ENCODE data around the gene MPRIP. TPM values are rescaled to one million over a fixed set of nuclear protein-coding genes. Genes with fewer than 3 reads are reported as not detected.

MPRIP gene
- total and polyA plus RNA-seq, 2 experiments from 2014 or later: 91.7 to 202 TPM

GRCh38 chr17:17137731-17138585, 95.7 kb downstream of the MPRIP start:
- no peak for TF ChIP-seq CTCF (IDR thresholded peaks at IDR 0.05; ENCODE audit: poor library complexity)
- TF ChIP-seq EZH2 (IDR thresholded peaks at IDR 0.05; ENCODE audit: borderline replicate concordance): no peak
- TF ChIP-seq EZH2phosphoT487 (IDR thresholded peaks at IDR 0.05; ENCODE audit: low read depth, severe bottlenecking, unreplicated experiment): no peak
- 94% methylated on average over 27 of the region's 30 CpGs for WGBS (ENCODE audit: low lambda C conversion rate, missing lambda C conversion rate)
- no peak for DNase-seq (ENCODE audit: low spot score)
- no peak overlapping the region for H2AFZ ChIP-seq
- no peaks in the 10 kb centered on the region for H3K36me3 ChIP-seq (replicated peaks; ENCODE audit: insufficient read depth, low read depth)
- H3K27ac ChIP-seq: no peak overlapping the region
- no peaks in the 10 kb centered on the region for H3K27me3 ChIP-seq
- H3K4me2 ChIP-seq: no peak overlapping the region
- H3K79me2 ChIP-seq: no peaks in the 10 kb centered on the region
- H4K20me1 ChIP-seq (ENCODE audit: insufficient read depth, poor library complexity, severe bottlenecking): no peaks in the 10 kb centered on the region
- no peak overlapping the region for H3K4me3 ChIP-seq
- no peaks in the 10 kb centered on the region for H3K9me3 ChIP-seq (ENCODE audit: low read depth)
- no peaks in the 10 kb centered on the region for H3K9me2 ChIP-seq (replicated peaks; ENCODE audit: insufficient read depth)
- no peaks in the 10 kb centered on the region for H3K4me1 ChIP-seq (ENCODE audit: insufficient read depth)

GRCh38 chr17:17139972-17140589, 97.8 kb downstream of the MPRIP start:
- no peaks in the 10 kb centered on the region for H3K79me2 ChIP-seq
- no peak for TF ChIP-seq EZH2phosphoT487 (IDR thresholded peaks at IDR 0.05; ENCODE audit: low read depth, severe bottlenecking, unreplicated experiment)
- no peak for TF ChIP-seq EZH2 (IDR thresholded peaks at IDR 0.05; ENCODE audit: borderline replicate concordance)
- TF ChIP-seq CTCF (IDR thresholded peaks at IDR 0.05; ENCODE audit: poor library complexity): no peak
- DNase-seq (ENCODE audit: low spot score): no peak
- H3K36me3 ChIP-seq (replicated peaks; ENCODE audit: insufficient read depth, low read depth): no peaks in the 10 kb centered on the region
- no peaks in the 10 kb centered on the region for H4K20me1 ChIP-seq (ENCODE audit: insufficient read depth, poor library complexity, severe bottlenecking)
- H3K4me3 ChIP-seq: no peak overlapping the region
- H3K9me3 ChIP-seq (ENCODE audit: low read depth): no peaks in the 10 kb centered on the region
- 91% methylated on average over 7 of the region's 7 CpGs for WGBS (ENCODE audit: low lambda C conversion rate, missing lambda C conversion rate)
- H2AFZ ChIP-seq: no peak overlapping the region
- H3K9me2 ChIP-seq (replicated peaks; ENCODE audit: insufficient read depth): no peaks in the 10 kb centered on the region
- no peak overlapping the region for H3K4me2 ChIP-seq
- H3K4me1 ChIP-seq (ENCODE audit: insufficient read depth): no peaks in the 10 kb centered on the region
- H3K27me3 ChIP-seq: no peaks in the 10 kb centered on the region
- no peak overlapping the region for H3K27ac ChIP-seq

DNA sequence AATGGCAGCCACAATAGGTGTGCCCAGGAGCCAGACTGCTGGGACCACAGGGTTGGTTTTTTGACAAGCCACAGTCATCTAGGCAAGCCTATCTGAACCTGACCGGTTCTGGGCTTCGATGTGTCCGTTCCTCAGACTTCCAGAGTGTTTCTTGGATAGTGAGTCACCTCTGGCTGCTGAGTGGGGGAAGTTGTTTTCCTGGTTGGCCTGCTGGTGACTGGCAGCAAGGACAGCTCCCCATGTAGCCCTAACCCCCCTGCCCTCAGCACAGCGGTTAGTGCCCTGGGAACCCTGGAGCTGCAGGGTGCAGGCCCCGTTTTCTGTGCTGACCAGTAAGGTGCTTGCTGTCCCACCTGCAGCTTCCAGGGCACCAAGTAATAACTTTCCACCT, 98.3 kb downstream of the MPRIP start:
- Histone ChIP-seq H3K4me1 (ENCODE audit: insufficient read depth) (no peaks in the 10 kb centered on the region), H3K9me2 (replicated peaks; ENCODE audit: insufficient read depth) (no peaks in the 10 kb centered on the region), H3K27me3 (no peaks in the 10 kb centered on the region), H3K79me2 (no peaks in the 10 kb centered on the region), H3K4me2 (no peak overlapping the region), H3K9me3 (ENCODE audit: low read depth) (no peaks in the 10 kb centered on the region), H4K20me1 (ENCODE audit: insufficient read depth, poor library complexity, severe bottlenecking) (no peaks in the 10 kb centered on the region), H3K27ac (no peak overlapping the region), H3K4me3 (no peak overlapping the region), H3K36me3 (replicated peaks; ENCODE audit: insufficient read depth, low read depth) (no peaks in the 10 kb centered on the region), H2AFZ (no peak overlapping the region)
- 89% methylated on average over 5 of the region's 5 CpGs for WGBS (ENCODE audit: low lambda C conversion rate, missing lambda C conversion rate)
- no peak for DNase-seq (ENCODE audit: low spot score)
- TF ChIP-seq EZH2phosphoT487 (IDR thresholded peaks at IDR 0.05; ENCODE audit: low read depth, severe bottlenecking, unreplicated experiment) (no peak), EZH2 (IDR thresholded peaks at IDR 0.05; ENCODE audit: borderline replicate concordance) (no peak), CTCF (IDR thresholded peaks at IDR 0.05; ENCODE audit: poor library complexity) (no peak)
